ENCODE results near the gene CDKN2B-AS1. TPM values are rescaled to one million over a fixed set of nuclear protein-coding genes. Genes with fewer than 3 reads are reported as not detected.

CDKN2B-AS1 gene
- total and polyA plus RNA-seq, 2 donors (not counting 1 experiment from before 2014, with no cell fraction given): 1.3 to 2.5 TPM

GRCh38 chr9:22036866-22037626, 42.5 kb downstream of the CDKN2B-AS1 start:
- CTCF ChIA-PET: interaction anchor here (0.8 to 9.5 kb wide), 12 partner anchors 11 to 602 kb away, joined by 3 to 217 read pairs (median 4); partner anchors contain the start of gene CDKN2B
- Mint-ChIP-seq H3K9me3 (ENCODE audit: insufficient read depth) (no peaks in the 10 kb centered on the region), H3K27me3 (no peaks in the 10 kb centered on the region), H3K27ac (no peak overlapping the region), H3K4me3 (no peak overlapping the region), H3K4me1 (no peaks in the 10 kb centered on the region)
- no peak overlapping the region for H2AFZ ChIP-seq (ENCODE audit: insufficient read depth, low read depth, low read length, poor library complexity, severe bottlenecking)
- H3K4me2 ChIP-seq (replicated peaks; ENCODE audit: low read depth, low read length, poor library complexity, severe bottlenecking): no peak overlapping the region
- POLR2A ChIA-PET: no interaction called here
- H3K9ac ChIP-seq (ENCODE audit: low read length): no peak overlapping the region
- intact Hi-C loops (cut with micrococcal nuclease): loop anchor here (5.0 kb wide), 1 partner anchor 330 kb away; no protein-coding TSS in a partner anchor
- WGBS (ENCODE audit: insufficient coverage): no CpG with 5 or more reads among the region's 4 CpGs
- no peaks in the 10 kb centered on the region for H3K9me3 ChIP-seq (ENCODE audit: control extremely low read depth in 1 of 3, control insufficient read depth in 2 of 3, insufficient read depth in 1 of 3, low read length in 2 of 3)
- no peaks in the 10 kb centered on the region for H4K20me1 ChIP-seq (ENCODE audit: control insufficient read depth, insufficient read depth, low read length, poor library complexity, severe bottlenecking)
- no peak overlapping the region for H3K4me3 ChIP-seq (ENCODE audit: control extremely low read depth in 1 of 5, extremely low read depth in 1 of 5, insufficient read depth in 1 of 5, low read depth in 2 of 5, low read length in 4 of 5)
- H3K79me2 ChIP-seq (ENCODE audit: control insufficient read depth, insufficient read depth, low read length): no peaks in the 10 kb centered on the region
- DNase-seq (no peak), ATAC-seq (ENCODE audit: low read depth) (no peak)
- H3K27ac ChIP-seq (ENCODE audit: low read length in 2 of 2): no peak overlapping the region
- H3K36me3 ChIP-seq (replicated peaks in 1 of 2; ENCODE audit: control extremely low read depth in 1 of 2, control insufficient read depth in 1 of 2, extremely low read depth in 1 of 2, insufficient read depth in 2 of 2, low read length in 1 of 2): no peaks in the 10 kb centered on the region
- H3K27me3 ChIP-seq (replicated peaks in 1 of 4; ENCODE audit: control extremely low read depth in 1 of 4, control insufficient read depth in 3 of 4, insufficient read depth in 4 of 4, low read length in 3 of 4): no peaks in the 10 kb centered on the region
- TF ChIP-seq CTCF (IDR thresholded peaks at IDR 0.05) (no peak), EZH2 (IDR thresholded peaks at IDR 0.05; ENCODE audit: borderline replicate concordance, insufficient read depth, low read depth, low read length, poor library complexity, severe bottlenecking) (no peak)
- no peaks in the 10 kb centered on the region for H3K4me1 ChIP-seq (ENCODE audit: control insufficient read depth in 2 of 2, insufficient read depth in 2 of 2, low read length in 2 of 2)
